Measurements from ENCODE around the gene LZTS3. TPM values are rescaled to one million over a fixed set of nuclear protein-coding genes. Genes with fewer than 3 reads are reported as not detected.

The LZTS3 gene
- total RNA-seq, 1 donor from 2014 or later: 14.2 TPM

DNA sequence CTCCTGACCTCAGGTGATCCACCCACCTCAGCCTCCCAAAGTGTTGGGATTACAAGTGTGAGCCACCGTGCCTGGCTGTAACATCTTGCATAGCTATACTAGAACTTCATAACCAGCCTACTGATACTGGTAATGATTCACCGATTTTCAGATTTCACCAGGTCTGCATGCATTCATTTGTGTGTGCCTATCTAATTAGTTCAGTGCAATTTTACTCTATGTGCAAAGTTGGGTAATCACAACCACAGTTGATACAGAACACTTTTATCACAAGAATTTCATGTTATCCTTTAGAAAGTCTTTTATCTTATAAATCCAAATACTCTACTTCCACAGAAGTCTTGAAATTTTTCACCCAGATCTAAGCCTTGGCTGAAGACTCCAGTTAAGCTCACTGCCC lies 35.9 kb downstream of the LZTS3 start:
- H3K4me3 Mint-ChIP-seq: no peak overlapping the region
- no peaks in the 10 kb centered on the region for H3K4me1 Mint-ChIP-seq
- no peak for DNase-seq (ENCODE audit: low spot score in 2 of 2, unreplicated experiment in 2 of 2)
- H3K27ac Mint-ChIP-seq: no peak overlapping the region
- TF ChIP-seq, protein P1, sequence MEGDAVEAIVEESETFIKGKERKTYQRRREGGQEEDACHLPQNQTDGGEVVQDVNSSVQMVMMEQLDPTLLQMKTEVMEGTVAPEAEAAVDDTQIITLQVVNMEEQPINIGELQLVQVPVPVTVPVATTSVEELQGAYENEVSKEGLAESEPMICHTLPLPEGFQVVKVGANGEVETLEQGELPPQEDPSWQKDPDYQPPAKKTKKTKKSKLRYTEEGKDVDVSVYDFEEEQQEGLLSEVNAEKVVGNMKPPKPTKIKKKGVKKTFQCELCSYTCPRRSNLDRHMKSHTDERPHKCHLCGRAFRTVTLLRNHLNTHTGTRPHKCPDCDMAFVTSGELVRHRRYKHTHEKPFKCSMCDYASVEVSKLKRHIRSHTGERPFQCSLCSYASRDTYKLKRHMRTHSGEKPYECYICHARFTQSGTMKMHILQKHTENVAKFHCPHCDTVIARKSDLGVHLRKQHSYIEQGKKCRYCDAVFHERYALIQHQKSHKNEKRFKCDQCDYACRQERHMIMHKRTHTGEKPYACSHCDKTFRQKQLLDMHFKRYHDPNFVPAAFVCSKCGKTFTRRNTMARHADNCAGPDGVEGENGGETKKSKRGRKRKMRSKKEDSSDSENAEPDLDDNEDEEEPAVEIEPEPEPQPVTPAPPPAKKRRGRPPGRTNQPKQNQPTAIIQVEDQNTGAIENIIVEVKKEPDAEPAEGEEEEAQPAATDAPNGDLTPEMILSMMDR (IDR thresholded peaks at IDR 0.05; ENCODE audit: unreplicated experiment): no peak
- H3K27me3 Mint-ChIP-seq (ENCODE audit: low read depth): no peaks in the 10 kb centered on the region
- peaks cover 5% of the 10 kb centered on the region for H3K36me3 Mint-ChIP-seq
- H3K9me3 Mint-ChIP-seq: no peaks in the 10 kb centered on the region

DNA sequence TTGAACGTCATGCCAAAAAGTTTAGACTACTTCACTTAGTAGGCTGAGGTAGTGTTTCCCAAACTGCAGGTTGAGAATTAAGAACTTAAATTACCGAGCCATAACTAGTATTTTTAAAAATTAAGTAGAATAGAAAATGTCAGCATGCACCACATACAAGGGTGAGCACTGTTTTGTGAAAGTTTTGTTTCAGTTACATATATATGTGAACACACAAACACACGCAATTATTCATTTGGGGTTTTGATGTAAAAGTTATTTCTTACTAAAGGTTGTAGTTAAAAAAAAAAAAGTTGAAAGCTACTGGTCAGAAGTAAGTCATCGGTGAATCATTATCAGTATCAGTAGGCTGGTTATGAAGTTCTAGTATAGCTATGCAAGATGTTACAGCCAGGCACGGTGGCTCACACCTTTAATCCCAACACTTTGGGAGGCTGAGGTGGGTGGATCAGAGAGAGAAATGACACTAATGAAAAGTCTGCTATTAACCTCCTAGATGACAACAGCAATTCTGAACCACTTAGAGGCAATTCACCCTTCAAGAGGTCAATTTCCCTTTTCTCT lies 37.8 kb downstream of the LZTS3 start:
- Mint-ChIP-seq H3K9me3 (no peaks in the 10 kb centered on the region), H3K36me3 (peaks cover 6% of the 10 kb centered on the region), H3K27ac (no peak overlapping the region), H3K27me3 (ENCODE audit: low read depth) (no peaks in the 10 kb centered on the region), H3K4me3 (no peak overlapping the region), H3K4me1 (no peaks in the 10 kb centered on the region)
- no peak for DNase-seq (ENCODE audit: low spot score in 2 of 2, unreplicated experiment in 2 of 2)
- TF ChIP-seq, protein P1 (IDR thresholded peaks at IDR 0.05; ENCODE audit: unreplicated experiment): no peak

GRCh38 chr20:3134151-3134550 lies 39.2 kb downstream of the LZTS3 start:
- Mint-ChIP-seq H3K4me1 (no peaks in the 10 kb centered on the region), H3K4me3 (no peak overlapping the region), H3K27ac (no peak overlapping the region), H3K9me3 (no peaks in the 10 kb centered on the region), H3K36me3 (peaks cover 8% of the 10 kb centered on the region), H3K27me3 (ENCODE audit: low read depth) (no peaks in the 10 kb centered on the region)
- DNase-seq (ENCODE audit: low spot score in 2 of 2, unreplicated experiment in 2 of 2): no peak
- TF ChIP-seq, protein P1 (IDR thresholded peaks at IDR 0.05; ENCODE audit: unreplicated experiment): no peak

GRCh38 chr20:3133155-3133554 lies 40.2 kb downstream of the LZTS3 start:
- TF ChIP-seq, protein P1 (IDR thresholded peaks at IDR 0.05; ENCODE audit: unreplicated experiment): no peak
- Mint-ChIP-seq H3K4me3 (no peak overlapping the region), H3K27me3 (ENCODE audit: low read depth) (no peaks in the 10 kb centered on the region), H3K27ac (no peak overlapping the region), H3K9me3 (no peaks in the 10 kb centered on the region), H3K36me3 (peaks cover 10% of the 10 kb centered on the region), H3K4me1 (no peaks in the 10 kb centered on the region)
- no peak for DNase-seq (ENCODE audit: low spot score in 2 of 2, unreplicated experiment in 2 of 2)

DNA sequence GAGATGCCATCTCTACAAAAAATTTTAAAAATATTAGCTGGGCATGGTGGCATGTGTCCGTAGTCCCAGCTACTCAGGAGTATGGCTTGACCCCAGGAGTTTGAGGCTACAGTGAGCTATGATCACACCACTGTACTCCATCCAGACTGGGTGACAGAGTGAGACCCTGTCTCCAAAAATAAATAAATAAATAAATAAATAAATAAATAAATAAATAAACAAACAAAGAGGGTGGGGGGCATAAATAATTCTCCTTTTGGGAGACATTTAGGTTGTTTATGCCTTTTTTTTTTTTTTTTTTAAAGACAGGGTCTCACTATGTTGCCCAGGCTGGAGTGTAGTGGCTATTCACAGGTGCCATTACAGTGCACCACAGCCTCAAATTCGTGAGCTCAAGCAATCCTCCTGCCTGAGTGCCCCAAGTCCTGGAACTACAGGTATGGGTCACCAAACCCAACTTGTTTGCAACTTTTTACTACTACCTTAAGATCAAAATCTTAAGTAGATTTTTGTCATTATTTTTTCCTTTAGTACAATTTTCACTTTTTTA lies 43.2 kb downstream of the LZTS3 start:
- no peak for DNase-seq (ENCODE audit: low spot score in 2 of 2, unreplicated experiment in 2 of 2)
- no peaks in the 10 kb centered on the region for H3K27me3 Mint-ChIP-seq (ENCODE audit: low read depth)
- H3K27ac Mint-ChIP-seq: no peak overlapping the region
- H3K9me3 Mint-ChIP-seq: no peaks in the 10 kb centered on the region
- TF ChIP-seq, protein P1 (IDR thresholded peaks at IDR 0.05; ENCODE audit: unreplicated experiment): no peak
- no peak overlapping the region for H3K4me3 Mint-ChIP-seq
- peaks cover 12% of the 10 kb centered on the region for H3K36me3 Mint-ChIP-seq
- H3K4me1 Mint-ChIP-seq: no peaks in the 10 kb centered on the region
